HG03565 (cell line): ENCODE data around the gene FBLN1.
"Not testable (repeated sequence)": the region's sequence is repeated elsewhere in the genome, so short reads cannot be mapped to it uniquely, and the experiment has no call there.

ENCODE experiments used
- ATAC-seq: cut with Tn5 transposase; IDR thresholded peaks from one replicate; pipeline ENCODE4 v1.9.1; 2021; ENCODE audit warnings: mild to moderate bottlenecking, moderate library complexity; ENCODE audit not compliant: unreplicated experiment

Gene FBLN1

DNA sequence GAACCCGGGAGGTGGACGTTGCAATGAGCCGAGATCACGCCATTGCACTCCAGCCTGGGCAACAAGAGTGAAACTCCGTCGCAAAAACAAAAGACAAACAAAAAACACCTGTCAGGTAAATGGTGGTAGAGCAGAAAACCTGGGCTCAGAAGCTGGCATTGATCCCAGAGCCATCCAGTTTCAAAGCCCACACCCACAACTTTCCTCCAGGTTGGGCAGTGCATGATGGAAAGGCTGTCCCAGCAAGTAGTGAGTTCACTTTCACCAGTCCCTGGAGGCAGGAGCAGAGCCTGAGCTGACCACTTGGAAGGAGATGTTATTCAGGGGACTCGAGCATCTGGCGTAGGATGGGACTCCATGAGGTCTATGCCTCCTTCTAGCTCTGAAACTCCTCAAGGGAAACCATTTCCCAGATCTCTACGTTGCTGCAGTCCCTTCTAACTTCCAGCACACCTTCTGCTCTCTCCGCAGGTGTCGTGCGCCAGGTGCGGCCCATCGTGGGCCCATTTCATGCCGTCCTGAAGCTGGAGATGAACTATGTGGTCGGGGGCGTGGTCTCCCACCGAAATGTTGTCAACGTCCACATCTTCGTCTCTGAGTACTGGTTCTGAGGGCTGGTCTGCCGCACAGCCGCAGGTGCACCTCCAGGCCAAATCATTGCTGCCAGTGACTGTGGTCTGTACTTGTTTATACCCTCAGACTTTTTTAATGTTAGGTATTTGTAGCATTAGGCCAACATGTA lies 97.3 kb downstream of the FBLN1 start:
- ATAC-seq = no peak

DNA sequence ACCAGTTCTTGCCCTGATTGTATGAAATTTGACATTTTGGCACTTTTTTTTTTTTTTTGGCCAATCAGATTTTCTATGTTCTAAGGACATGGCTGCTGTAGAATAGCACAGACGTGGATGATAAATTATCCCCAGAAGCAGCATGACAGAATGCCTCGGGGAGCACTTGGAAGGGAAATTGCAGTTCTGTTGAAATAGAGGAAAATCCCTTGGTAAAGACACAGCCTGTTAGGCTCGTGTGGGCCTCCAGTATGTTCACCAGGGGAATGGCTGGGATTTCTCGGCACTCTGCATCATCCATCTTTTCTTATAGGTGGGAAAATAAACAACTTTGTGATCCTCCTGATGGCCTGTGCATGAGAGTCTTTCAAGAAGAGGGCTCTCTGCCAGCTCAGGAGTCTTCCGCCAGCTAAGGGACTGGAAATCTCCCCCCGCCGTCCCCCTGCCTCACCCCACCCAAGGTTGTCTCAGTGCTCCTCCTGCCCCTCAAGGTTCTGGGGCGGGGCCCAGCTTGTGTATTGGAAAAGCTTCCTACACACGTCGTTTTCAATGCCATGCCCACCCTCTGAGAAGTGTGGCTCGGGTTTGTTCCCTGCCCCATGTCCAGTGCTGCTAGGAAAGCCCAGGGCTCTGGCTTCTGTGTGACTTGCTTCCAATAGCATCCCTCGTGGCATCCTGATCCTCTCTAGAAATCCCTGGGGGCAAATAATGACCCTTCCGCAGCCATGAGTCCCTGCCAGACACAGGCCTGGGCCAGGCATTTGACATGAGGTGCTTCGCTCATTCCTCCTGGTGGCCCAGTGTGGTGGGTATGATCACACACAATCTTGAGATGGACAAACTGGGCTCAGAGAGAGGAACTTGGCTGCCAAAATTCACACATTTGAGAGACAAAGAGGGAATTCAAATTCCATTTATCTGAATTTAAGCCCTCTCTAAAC lies 98.4 kb downstream of the FBLN1 start:
- ATAC-seq = no peak

DNA sequence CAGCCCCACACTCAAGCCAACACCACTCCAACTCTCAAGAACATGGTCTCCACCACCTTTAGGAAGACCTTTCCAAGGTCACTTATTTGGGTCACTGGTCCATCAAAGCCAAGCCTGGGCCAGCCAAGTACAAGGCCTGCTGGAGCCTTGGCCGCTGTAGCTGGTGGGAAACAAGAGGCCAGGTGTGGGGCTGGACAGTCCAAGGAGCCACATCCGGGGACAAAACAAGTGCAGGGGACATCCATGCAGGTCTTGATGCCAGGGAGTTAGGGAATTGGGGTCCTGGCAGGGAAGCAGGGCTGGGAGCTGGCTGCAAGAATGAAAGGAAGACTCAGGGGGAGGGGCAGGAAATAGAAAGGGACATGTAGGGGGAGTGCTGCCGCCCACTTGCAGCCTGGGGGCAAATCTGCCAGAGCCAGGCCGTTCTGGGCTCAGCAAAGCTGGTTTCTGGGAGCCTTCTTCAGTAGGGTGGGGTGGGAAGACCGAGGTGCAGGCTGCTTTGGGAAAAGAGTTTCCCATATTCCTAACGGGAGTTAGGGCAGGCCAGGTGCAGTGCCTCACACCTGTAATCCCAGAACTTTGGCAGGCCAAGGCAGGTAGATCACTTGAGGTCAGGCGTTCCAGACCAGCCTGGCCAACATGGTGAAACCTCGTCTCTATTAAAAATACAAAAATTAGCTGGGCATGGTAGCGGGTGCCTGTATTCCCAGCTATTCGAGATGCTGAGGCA lies 99.5 kb downstream of the FBLN1 start:
- no peak for ATAC-seq

DNA sequence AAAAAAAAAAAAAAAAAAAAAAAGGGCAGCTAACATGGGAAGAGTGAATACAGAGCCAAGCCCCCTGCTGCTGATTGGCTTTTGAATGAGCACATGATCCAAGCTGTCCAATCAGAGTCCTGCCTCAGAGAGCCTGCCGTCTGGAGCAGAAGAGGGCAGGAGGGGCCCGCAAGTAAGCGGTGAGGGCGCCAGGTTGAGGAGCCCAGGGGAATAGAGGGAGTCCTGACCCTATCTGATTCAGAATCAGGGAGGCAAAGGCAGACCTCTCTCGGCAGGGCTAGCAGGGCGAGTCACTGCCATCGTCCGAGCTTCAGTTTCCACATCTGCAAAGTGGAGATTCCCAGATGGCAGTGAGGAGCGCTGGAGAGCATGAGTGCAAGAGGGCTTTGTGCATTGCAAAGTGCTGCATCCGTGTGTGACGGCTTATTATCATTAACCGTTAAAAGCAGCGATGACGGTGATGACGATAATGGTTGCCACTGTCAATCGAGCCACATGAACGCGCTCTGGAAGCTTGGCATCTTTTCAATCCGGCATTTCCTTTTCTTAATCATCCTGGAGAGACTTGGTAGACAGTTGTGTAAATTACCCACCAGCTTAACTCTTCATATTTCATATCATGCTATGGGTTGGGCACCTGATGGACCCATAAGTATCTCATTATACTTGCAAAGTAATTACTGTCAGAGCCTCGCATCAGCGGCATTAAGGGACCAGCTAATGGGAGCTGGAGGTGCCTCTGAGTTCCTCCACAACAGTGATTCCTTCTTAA lies 100.3 kb downstream of the FBLN1 start:
- no peak for ATAC-seq

DNA sequence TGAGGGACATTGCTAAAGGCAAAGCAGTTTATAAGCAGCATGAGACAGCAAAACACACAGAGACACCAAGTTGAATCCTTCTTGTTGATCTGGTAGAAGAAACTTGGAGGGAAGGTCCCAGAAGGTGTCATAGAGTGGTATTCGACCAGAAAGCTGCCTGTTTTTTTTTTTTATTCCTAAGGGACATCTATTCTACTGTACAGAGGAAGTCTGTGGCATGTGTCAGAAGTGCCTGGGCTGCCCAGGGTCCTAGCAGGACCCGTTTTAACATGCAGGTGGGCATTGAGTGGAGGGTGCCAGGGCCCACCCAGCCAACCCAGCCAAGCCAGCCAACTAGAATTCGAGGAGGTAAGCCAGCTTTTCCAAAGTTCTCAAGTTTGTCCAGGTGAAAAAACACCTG lies 100.9 kb downstream of the FBLN1 start:
- no peak for ATAC-seq

DNA sequence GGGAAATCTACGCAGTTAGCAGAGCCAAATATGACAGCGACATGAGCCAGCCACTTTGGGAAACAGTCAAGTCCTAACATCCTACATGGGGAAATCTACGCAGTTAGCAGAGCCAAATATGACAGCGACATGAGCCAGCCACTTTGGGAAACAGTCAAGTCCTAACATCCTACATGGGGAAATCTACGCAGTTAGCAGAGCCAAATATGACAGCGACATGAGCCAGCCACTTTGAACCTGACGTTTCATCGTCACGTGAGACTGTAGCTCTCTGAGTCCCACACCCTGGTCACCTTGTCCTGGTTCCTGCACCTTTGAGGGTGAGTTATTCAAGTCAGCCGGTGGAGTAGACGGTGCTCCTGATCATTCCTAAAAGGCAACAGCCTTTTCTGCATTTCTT lies 105.4 kb downstream of the FBLN1 start:
- not testable (repeated sequence) for ATAC-seq

DNA sequence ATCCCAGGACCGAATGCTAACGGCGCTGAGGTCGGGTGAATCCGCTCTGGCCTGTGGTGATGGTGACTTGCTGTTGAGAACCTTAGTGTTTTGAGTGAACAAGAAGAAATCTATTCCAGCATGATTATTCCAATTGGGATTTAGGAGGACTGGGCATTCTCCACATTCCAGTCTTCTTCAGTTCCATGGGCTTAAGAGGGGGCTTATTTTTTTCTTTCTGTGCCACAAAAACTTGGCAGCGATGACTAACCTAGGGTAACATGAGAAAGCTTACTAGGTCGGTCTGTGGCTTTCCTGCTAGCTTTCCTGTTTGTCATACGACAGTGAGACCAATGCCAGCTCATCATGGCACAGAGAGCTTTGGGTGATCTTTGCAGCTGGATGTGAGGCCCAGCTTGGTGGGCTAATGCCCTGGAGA lies 106.1 kb downstream of the FBLN1 start:
- no peak for ATAC-seq

DNA sequence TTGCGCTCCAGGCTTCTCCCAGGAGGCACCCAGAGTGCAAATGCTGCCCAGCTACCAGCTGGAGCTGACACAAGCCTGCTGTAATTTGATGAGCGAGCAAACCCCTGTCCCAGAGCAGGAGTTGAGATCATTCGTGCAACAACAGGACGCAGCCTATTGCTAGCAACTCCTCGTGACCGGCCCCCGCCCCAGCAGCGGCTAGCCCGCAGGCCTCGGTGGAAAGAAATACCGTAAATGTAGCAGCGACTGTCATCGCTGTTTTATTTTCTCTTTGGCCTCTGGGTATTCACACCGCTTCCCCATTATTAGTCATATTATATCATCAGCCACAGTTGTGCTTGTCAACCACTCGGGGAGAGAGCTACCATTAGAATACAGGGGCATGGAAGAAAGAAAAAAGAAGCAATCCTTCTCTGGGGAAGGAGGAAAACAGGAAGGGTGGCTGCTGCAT lies 109.8 kb downstream of the FBLN1 start:
- no peak for ATAC-seq

DNA sequence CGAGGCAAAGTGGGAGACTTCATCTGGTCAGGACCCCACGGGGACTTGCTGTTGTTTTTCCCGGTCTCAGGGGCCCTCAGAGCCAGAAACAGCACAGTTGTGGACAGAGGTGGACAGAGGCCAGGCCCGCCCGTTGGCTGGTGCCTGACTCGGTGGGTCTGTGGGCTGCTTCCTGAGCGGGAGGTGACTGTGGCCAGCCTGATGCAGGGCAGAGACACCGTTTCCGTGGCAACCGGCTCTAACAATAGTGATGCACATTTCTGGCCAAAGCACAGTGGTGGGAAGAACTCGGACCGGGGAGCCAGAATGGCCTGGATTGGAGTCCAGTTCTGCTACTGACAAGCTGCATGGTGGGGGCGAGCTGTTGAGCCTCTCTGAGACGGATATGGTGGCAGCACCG lies 110.3 kb downstream of the FBLN1 start:
- ATAC-seq = no peak

DNA sequence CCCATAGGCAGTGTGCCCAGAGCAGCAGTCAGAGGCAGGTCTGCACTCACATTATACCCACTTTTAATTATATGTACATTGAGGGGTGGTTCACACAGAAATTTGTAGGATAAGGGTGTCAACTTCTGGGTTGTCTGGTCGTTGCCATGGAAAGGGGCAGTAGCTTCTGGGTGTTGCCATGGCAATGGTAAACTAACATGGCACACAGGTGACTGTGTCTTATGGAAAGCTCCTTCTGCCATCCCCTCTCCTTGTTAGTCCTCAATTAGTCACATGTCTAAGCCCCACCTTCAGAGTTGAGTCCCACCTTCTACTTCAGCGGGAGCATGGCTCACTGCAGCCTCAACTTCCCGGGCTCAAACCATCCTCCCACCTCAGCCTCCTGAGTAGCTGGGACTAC lies 112.7 kb downstream of the FBLN1 start:
- ATAC-seq = no peak

DNA sequence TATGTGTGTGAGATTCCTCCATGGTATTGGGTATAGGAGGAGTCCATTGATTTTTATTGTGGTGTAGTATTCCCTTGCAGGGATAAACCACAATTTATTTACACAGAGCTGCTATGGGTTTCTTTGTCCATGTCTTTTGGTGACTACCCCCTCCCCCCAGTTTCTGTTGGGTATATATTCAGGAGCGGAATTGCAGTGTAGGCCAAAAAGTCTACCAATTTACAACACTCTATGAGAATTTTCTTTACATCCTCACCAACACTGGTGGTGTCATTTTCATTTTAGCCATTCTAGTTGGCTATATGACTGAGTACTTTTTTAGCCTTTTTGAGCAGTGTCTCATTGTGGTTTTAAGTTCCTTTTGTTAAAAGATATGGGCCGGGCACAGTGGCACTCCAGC lies 113.7 kb downstream of the FBLN1 start:
- no peak for ATAC-seq

DNA sequence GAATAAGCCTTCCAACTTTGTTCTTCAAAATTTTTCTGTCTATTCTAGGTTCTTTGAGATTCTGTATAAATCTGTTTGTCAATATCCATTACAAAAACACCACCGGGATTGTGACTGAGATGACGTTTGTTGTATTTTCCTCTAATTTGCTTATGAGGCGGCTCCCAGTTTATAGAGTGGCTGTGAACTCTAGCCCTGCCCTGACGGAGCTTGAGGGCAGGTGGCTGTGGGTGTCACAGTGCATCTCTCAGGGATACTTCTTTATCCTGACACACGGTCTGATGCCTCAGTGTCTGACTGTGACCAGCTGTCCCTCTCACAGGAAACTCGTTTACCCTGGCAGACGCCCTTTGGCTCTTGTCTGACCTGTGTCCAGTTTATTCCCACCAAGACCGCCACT lies 115.3 kb downstream of the FBLN1 start:
- ATAC-seq = no peak

DNA sequence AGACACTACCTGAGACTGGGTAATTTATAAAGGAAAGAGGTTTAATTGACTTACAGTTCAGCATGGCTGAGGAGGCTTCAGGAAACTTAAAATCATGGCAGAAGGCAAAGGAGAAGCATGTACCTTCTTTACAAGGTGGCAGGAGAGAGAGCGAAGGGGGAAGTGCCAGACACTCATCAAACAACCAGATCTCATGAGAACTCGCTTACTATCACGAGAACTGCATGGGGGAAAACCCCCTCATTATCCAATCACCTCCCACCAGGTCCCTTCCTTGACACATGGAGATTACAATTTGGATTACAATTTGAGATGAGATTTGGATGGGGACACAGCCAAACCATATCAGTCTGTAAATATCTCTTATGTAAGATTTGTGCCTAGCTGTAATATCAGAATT lies 118.0 kb downstream of the FBLN1 start:
- no peak for ATAC-seq

DNA sequence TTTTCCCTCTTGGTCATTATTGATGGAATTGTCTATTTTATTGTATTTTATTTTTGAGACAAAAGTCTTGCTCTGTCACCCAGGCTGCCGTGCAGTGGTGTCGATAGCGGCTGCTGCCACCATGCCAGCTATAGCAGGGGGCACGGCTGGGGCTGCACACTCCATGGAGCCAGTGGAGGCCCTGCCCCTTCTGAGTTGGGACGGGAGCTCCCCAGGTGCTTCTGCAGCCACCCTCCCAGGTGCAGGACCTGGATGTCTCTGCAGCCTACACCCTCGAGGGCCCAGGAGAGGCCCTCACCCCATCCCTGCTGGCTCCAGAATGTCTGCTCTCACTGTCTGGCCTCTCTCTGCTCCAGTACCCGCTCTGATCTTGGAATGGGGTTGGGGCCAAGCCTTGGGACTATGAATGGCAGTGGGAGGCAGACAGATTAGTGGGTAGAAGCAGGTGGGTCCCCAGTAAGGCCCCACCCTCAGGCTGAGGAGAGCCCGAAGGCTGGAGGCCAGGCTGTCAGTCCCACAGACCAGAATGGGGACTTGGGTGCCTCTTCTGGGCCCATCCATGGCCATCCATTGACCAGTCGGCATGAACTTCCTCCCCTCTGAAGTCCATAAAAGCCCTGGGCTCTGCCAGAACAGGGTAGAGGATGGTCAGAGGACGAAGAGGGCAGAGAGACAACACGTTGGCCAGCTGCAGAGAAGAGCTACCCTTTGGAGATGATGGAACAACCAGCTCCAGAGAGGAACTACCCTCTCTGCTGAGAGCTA lies 119.3 kb downstream of the FBLN1 start:
- ATAC-seq = no peak

DNA sequence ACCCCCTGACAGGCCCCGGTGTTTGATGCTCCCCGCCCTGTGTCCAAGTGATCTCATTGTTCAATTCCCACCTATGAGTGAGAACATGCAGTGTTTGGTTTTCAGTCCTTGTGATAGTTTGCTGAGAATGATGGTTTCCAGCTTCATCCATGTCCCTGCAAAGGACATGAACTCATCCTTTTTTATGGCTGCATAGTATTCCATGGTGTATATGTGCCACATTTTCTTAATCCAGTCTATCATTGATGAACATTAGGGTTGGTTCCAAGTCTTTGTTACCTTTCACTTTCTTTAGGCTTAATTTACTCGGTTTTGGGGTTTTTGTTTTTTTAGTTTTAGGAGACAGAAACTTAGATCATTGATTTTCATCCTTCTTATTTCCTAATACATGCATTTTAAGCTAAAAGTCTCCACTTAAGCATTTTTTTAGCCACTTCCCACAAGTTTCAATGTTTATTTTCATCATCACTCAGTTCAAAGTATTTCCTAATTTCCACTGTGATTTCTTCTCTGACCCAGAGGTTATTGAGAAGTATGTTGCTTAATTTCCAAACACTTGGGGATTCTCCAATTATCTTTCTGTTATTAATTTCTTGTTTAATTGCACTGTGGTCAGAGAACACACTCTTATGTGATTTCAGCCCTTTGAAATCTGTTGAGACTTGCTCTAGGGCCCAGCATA lies 120.9 kb downstream of the FBLN1 start:
- ATAC-seq = not testable (repeated sequence)

DNA sequence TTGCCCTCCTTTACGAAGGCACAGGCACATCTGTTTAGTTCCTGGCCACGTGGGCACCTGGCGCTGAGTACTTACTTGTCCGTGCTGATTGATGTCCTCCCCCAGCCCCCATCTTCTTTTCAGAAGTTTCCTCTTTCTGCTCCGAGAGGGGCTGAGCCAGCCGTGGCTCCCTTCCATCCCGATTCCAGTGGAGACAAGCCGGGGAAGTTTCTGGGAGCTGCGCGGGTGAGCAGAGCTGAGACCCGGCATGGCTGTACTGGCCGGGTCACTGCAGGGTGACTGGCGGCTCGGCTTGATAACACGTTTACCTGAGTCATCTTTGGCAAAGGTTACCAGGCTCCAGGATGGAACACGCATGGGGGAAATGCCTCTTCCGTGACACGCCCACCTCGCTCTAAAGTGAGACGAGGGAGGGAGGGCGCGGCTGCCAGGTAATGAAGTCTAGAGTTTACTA lies 123.5 kb downstream of the FBLN1 start:
- no peak for ATAC-seq

DNA sequence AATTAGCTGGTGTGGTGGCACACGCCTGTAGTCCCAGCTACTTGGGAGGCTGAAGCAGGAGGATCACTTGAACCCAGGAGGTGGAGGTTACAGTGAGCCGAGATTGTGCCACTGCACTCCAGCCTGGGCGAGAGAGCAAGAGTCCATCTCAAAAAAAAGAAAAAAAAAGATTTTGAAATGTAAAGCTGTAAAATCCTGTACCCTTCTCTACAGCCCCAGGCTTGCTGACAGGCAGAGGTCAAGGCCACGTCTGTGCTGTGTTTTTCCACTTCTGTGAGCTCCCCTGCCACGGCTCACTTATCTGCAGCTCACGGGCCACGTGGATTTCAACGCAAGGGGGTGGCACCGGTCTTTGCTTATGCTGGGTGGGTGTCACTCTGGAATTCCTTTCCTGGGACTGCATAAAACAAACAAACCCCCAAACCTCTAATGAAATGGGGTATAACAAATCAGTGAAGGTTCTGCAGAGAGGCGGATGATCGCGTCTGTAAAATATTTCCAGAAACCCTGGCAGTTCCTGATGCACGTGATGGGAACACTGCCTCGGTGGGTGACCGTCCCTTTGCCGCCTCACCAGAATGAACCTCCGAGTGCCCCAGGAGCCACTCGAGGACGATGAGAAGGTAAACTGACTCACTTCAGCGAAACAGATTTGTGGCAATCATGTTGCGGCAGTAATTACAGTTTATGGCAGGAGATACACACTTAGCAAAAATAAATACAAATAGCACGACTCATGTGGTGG lies 125.0 kb downstream of the FBLN1 start:
- ATAC-seq = no peak

DNA sequence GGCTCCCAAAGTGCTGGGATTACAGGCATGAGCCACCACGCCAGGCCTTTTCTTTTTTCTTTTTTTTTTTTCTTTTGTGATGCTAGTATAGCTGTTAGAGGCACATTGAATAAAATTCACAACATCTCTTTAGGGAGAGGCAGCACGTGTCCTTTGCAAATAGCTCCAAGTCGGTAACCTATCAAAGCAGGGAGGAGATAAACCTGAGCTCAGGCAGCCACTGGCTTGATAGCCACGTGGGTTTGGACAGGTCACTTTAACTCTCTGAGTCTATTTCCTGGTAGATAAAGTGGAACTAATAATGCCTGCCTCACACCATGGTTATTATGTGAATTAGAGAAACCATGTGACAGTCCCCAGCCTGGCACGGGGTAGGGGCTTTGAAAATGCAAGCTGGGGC lies 125.8 kb downstream of the FBLN1 start:
- no peak for ATAC-seq
